Endothelial cell (in vitro differentiated cells): ENCODE results near the gene SHCBP1L. TPM values are rescaled to one million over a fixed set of nuclear protein-coding genes. Genes with fewer than 3 reads are reported as not detected.

Experiments used
- DNase-seq: peaks from one replicate; pipeline ENCODE4 v3.0.0; 2021; ENCODE audit warnings: low spot score
- H3K27ac Mint-ChIP-seq: one replicate; pipeline ENCODE4 v1.8.0; 2021; ENCODE audit warnings: mixed read lengths, inconsistent platforms; ENCODE audit not compliant: unreplicated experiment
- H3K27me3 Mint-ChIP-seq: one replicate; pipeline ENCODE4 v1.8.0; 2021; ENCODE audit warnings: mild to moderate bottlenecking, moderate library complexity, mixed read lengths, inconsistent platforms; ENCODE audit not compliant: unreplicated experiment
- H3K36me3 Mint-ChIP-seq: one replicate; pipeline ENCODE4 v1.8.0; 2021; ENCODE audit warnings: mild to moderate bottlenecking, low read depth, mixed read lengths, inconsistent platforms; ENCODE audit not compliant: unreplicated experiment
- H3K4me1 Mint-ChIP-seq: one replicate; pipeline ENCODE4 v1.8.0; 2021; ENCODE audit warnings: mild to moderate bottlenecking, mixed read lengths, inconsistent platforms; ENCODE audit not compliant: unreplicated experiment
- H3K4me3 Mint-ChIP-seq: one replicate; pipeline ENCODE4 v1.8.0; 2021; ENCODE audit warnings: mild to moderate bottlenecking, mixed read lengths, inconsistent platforms; ENCODE audit not compliant: unreplicated experiment
- H3K9me3 Mint-ChIP-seq: one replicate; pipeline ENCODE4 v1.8.0; 2021; ENCODE audit warnings: mixed read lengths, inconsistent platforms; ENCODE audit not compliant: unreplicated experiment
- total RNA-seq: library from RNA; stranded (reverse); fragmentation: NEBNext Ultra II Directional; extraction: Animal tissue kit (Norgen Biotek cat#: 25700); gene quantifications from one replicate; pipeline ENCODE4 v1.2.1, GENCODE V29; 2021; ENCODE audit not compliant: unreplicated experiment
- TF ChIP-seq, protein P1 (sequence below): fragments of 200-600 bp; sonication (generic); IDR thresholded peaks from one replicate; pipeline ENCODE4 v1.5.0; 2021; ENCODE audit warnings: antibody characterized with exemption; ENCODE audit not compliant: unreplicated experiment

The SHCBP1L gene
- total RNA-seq, 1 donor from 2014 or later = not detected

DNA sequence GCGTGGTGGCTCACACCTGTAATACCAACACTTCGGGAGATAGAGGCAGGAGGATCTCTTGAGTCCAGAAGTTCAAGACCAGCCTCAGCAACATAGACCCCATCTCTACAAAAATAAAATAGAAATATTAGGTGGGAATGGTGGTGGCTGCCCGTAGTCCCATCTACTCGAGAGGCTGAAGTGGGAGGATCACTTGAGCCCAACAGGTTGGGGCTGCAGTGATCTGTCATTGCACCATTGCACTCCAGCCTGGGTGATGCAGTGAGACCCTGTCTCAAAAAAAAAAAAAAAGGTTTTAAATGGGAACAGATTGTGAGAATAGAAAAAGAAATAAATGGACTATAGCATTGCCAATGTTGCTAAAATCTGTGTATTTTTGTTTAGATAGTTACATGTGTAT is 102.6 kb downstream of the SHCBP1L start:
- Mint-ChIP-seq H3K4me3 (no peak overlapping the region), H3K9me3 (no peaks in the 10 kb centered on the region), H3K27ac (no peak overlapping the region), H3K4me1 (peaks cover 19% of the 10 kb centered on the region), H3K36me3 (peaks cover 36% of the 10 kb centered on the region), H3K27me3 (no peaks in the 10 kb centered on the region)
- TF ChIP-seq, protein P1, sequence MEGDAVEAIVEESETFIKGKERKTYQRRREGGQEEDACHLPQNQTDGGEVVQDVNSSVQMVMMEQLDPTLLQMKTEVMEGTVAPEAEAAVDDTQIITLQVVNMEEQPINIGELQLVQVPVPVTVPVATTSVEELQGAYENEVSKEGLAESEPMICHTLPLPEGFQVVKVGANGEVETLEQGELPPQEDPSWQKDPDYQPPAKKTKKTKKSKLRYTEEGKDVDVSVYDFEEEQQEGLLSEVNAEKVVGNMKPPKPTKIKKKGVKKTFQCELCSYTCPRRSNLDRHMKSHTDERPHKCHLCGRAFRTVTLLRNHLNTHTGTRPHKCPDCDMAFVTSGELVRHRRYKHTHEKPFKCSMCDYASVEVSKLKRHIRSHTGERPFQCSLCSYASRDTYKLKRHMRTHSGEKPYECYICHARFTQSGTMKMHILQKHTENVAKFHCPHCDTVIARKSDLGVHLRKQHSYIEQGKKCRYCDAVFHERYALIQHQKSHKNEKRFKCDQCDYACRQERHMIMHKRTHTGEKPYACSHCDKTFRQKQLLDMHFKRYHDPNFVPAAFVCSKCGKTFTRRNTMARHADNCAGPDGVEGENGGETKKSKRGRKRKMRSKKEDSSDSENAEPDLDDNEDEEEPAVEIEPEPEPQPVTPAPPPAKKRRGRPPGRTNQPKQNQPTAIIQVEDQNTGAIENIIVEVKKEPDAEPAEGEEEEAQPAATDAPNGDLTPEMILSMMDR = no peak
- no peak for DNase-seq

Other genes starting within 250 kb of the SHCBP1L start
- gene NPL, start 163.4 kb downstream of the SHCBP1L start, total RNA-seq = 4.8 TPM
- gene DHX9, start 113.8 kb downstream of the SHCBP1L start, total RNA-seq = 182 TPM
- gene LAMC1, start 70.3 kb upstream of the SHCBP1L start, total RNA-seq = 265 TPM
- 2.3 TPM for gene LAMC2, start 233.1 kb upstream of the SHCBP1L start, total RNA-seq